Skin of body (tissue), 2 donors: ENCODE data around the gene RYR2. TPM values are rescaled to one million over a fixed set of nuclear protein-coding genes. Genes with fewer than 3 reads are reported as not detected.

Source experiments
- DNase-seq: peaks from one replicate; lab custom pipeline; 2025; lab: John Stamatoyannopoulos, UW
- total RNA-seq: library from RNA; depleted of rRNA; stranded (reverse); fragments of >200 nt; gene quantifications from one replicate; pipeline ENCODE4 v1.2.3, GENCODE V29; 2014

Gene RYR2
- total RNA-seq, 1 donor from 2014 or later = 1.1 TPM

GRCh38 chr1:237431448-237431847 is 389.5 kb downstream of the RYR2 start:
- DNase-seq = no peak

- no peak for DNase-seq
Measured at GRCh38 chr1:237440346-237440745, 398.4 kb downstream of the RYR2 start.

GRCh38 chr1:237444120-237444790 is 402.3 kb downstream of the RYR2 start:
- DNase-seq = no peak

GRCh38 chr1:237448042-237448441 is 406.1 kb downstream of the RYR2 start:
- DNase-seq = no peak

- DNase-seq = no peak
Measured at GRCh38 chr1:237457573-237457972, 415.6 kb downstream of the RYR2 start.

GRCh38 chr1:237467320-237467719 is 425.3 kb downstream of the RYR2 start:
- DNase-seq = no peak

- DNase-seq = no peak
Measured at GRCh38 chr1:237470712-237471338, 428.8 kb downstream of the RYR2 start.

GRCh38 chr1:237471377-237471776 is 429.4 kb downstream of the RYR2 start:
- DNase-seq = no peak

GRCh38 chr1:237471956-237472355 is 430.0 kb downstream of the RYR2 start:
- no peak for DNase-seq

- DNase-seq = no peak
Measured at GRCh38 chr1:237473854-237474253, 431.9 kb downstream of the RYR2 start.

GRCh38 chr1:237478082-237478481 is 436.1 kb downstream of the RYR2 start:
- DNase-seq = no peak

- no peak for DNase-seq
Measured at GRCh38 chr1:237478842-237479241, 436.9 kb downstream of the RYR2 start.

GRCh38 chr1:237482777-237483176 is 440.8 kb downstream of the RYR2 start:
- no peak for DNase-seq

GRCh38 chr1:237492359-237492758 is 450.4 kb downstream of the RYR2 start:
- no peak for DNase-seq

- no peak for DNase-seq
Measured at GRCh38 chr1:237500566-237500965, 458.6 kb downstream of the RYR2 start.

- no peak for DNase-seq
Measured at GRCh38 chr1:237503292-237503691, 461.3 kb downstream of the RYR2 start.

- no peak for DNase-seq
Measured at GRCh38 chr1:237507005-237507404, 465.0 kb downstream of the RYR2 start.

GRCh38 chr1:237509748-237510147 is 467.8 kb downstream of the RYR2 start:
- DNase-seq = no peak

GRCh38 chr1:237525102-237525501 is 483.1 kb downstream of the RYR2 start:
- no peak for DNase-seq

- DNase-seq = no peak
Measured at GRCh38 chr1:237527761-237528160, 485.8 kb downstream of the RYR2 start.

- no peak for DNase-seq
Measured at GRCh38 chr1:237528545-237528944, 486.6 kb downstream of the RYR2 start.

GRCh38 chr1:237539055-237539454 is 497.1 kb downstream of the RYR2 start:
- DNase-seq = no peak
